Measurements from ENCODE around the gene FRK.

FRK gene

GRCh38 chr6:116078522-116078921, 17.8 kb upstream of the FRK start:
- Histone ChIP-seq H3K9me3 (ENCODE audit: control insufficient read depth, insufficient read depth, low read depth, low read length) (no peaks in the 10 kb centered on the region), H3K4me3 (ENCODE audit: low read depth, low read length) (no peak overlapping the region), H3K4me1 (ENCODE audit: control insufficient read depth, insufficient read depth, low read length) (no peaks in the 10 kb centered on the region), H3K27ac (ENCODE audit: extremely low read depth, low read depth, low read length) (no peak overlapping the region), H3K36me3 (ENCODE audit: control insufficient read depth in 2 of 2, insufficient read depth in 1 of 2, low read length in 2 of 2) (no peaks in the 10 kb centered on the region)
- TF ChIP-seq ZBTB44 (tag by site-specific recombination; IDR thresholded peaks at IDR 0.05) (no peak), PRDM10 (tag by site-specific recombination; IDR thresholded peaks at IDR 0.05) (no peak), ZNF488 (tag by site-specific recombination; IDR thresholded peaks at IDR 0.05) (no peak), ZNF48 (tag by site-specific recombination; IDR thresholded peaks at IDR 0.05) (no peak), ZNF664 (tag by site-specific recombination; IDR thresholded peaks at IDR 0.05) (no peak), ZNF560 (tag by site-specific recombination; IDR thresholded peaks at IDR 0.05; ENCODE audit: borderline replicate concordance) (no peak), ZNF768 (tag by site-specific recombination; IDR thresholded peaks at IDR 0.05) (no peak), REST (tag by site-specific recombination; IDR thresholded peaks at IDR 0.05) (no peak), ZBTB48 (tag by site-specific recombination; IDR thresholded peaks at IDR 0.05) (no peak), ZNF501 (tag by site-specific recombination; IDR thresholded peaks at IDR 0.05) (no peak), ZBTB49 (tag by site-specific recombination; IDR thresholded peaks at IDR 0.05; ENCODE audit: low read depth) (no peak), ZNF473 (tag by site-specific recombination; IDR thresholded peaks at IDR 0.05) (no peak), ZNF791 (tag by site-specific recombination; IDR thresholded peaks at IDR 0.05) (no peak), ZSCAN23 (tag by site-specific recombination; IDR thresholded peaks at IDR 0.05) (no peak), ZNF133 (tag by site-specific recombination; IDR thresholded peaks at IDR 0.05) (no peak), ZNF423 (tag by site-specific recombination; IDR thresholded peaks at IDR 0.05) (no peak), EGR2 (tag by site-specific recombination; IDR thresholded peaks at IDR 0.05; ENCODE audit: low read depth) (no peak), ZNF426 (tag by site-specific recombination; IDR thresholded peaks at IDR 0.05) (no peak), ZNF548 (tag by site-specific recombination; IDR thresholded peaks at IDR 0.05) (no peak)
- ChIA-PET POLR2A (interaction anchor here (0.9 kb wide), 1 partner anchor 22 kb away, joined by 3 read pairs; the partner anchor contains the start of gene NT5DC1), CTCF (interaction anchor here (1.0 to 2.0 kb wide), 3 partner anchors 18 to 67 kb away, joined by 3 to 6 read pairs (median 5); partner anchors contain the start of gene FRK)

Measured in HEK293 (cell line).